IMR-90 (cell line): Measurements from ENCODE around the gene JPT1. TPM values are rescaled to one million over a fixed set of nuclear protein-coding genes. Genes with fewer than 3 reads are reported as not detected.

Experiments used
- ATAC-seq: fragments of 200-7000 bp; cut with Tn5 transposase; 2 replicates; pipeline ENCODE4 v1.9.1; 2020; ENCODE audit warnings: low read depth, mild to moderate bottlenecking, moderate library complexity
- BruUV-seq: library from RNA; stranded (reverse); fragments of 400-500 nt; replicated peaks from 2 replicates; lab custom pipeline; 2021; lab: Mats Ljungman, UMichigan
- CTCF ChIA-PET: fragments of 300-600 bp; formaldehyde crosslinking; extraction: SDS; loops from one replicate; lab custom pipeline; 2021; ENCODE audit warnings: antibody characterized with exemption; lab: Yijun Ruan, JAX
- POLR2A ChIA-PET: fragments of 300-600 bp; sonication (Branson Sonifier 250); formaldehyde crosslinking; loops from one replicate; lab custom pipeline; 2022; ENCODE audit warnings: antibody characterized with exemption; ENCODE audit not compliant: unreplicated experiment; lab: Charles Lee
- DNase-seq: peaks from one replicate; pipeline ENCODE4 v3.0.0; 2013
- H2AFZ ChIP-seq: replicated peaks from 2 replicates; pipeline ENCODE3; 2013; ENCODE audit warnings: low read length, mild to moderate bottlenecking; ENCODE audit not compliant: poor library complexity
- H2AK5ac ChIP-seq: 2 replicates; pipeline ENCODE4 v1.6.1; 2013; ENCODE audit warnings: low read depth, low read length, inconsistent platforms
- H2AK9ac ChIP-seq: replicated peaks from 2 replicates; pipeline ENCODE3; 2013; ENCODE audit warnings: mild to moderate bottlenecking, low read depth, low read length, moderate library complexity; ENCODE audit not compliant: poor library complexity
- H2BK120ac ChIP-seq: 2 replicates; pipeline ENCODE4 v1.6.1; 2013; ENCODE audit warnings: low read depth, low read length, inconsistent platforms
- H2BK15ac ChIP-seq: 3 replicates; pipeline ENCODE4 v1.6.1; 2013; ENCODE audit warnings: low read depth, low read length, inconsistent platforms
- H2BK20ac ChIP-seq: 2 replicates; pipeline ENCODE4 v1.6.1; 2013; ENCODE audit warnings: low read depth, mild to moderate bottlenecking, inconsistent platforms, low read length, moderate library complexity
- H2BK5ac ChIP-seq: 2 replicates; pipeline ENCODE4 v1.6.1; 2013; ENCODE audit warnings: mild to moderate bottlenecking, low read depth, low read length, inconsistent platforms; ENCODE audit not compliant: poor library complexity, severe bottlenecking
- H3K14ac ChIP-seq: replicated peaks from 2 replicates; pipeline ENCODE4 v1.6.1; 2013; ENCODE audit warnings: low read depth, low read length, inconsistent platforms
- H3K18ac ChIP-seq: 2 replicates; pipeline ENCODE4 v1.6.1; 2013; ENCODE audit warnings: low read depth, low read length, control low read depth
- H3K23ac ChIP-seq: 2 replicates; pipeline ENCODE4 v1.6.1; 2013; ENCODE audit warnings: low read depth, low read length, inconsistent platforms
- H3K27ac ChIP-seq: 2 replicates; pipeline ENCODE4 v1.5.1; 2013; ENCODE audit warnings: mild to moderate bottlenecking, control low read depth, low read length; ENCODE audit not compliant: insufficient read depth
- H3K27me3 ChIP-seq: 2 replicates; pipeline ENCODE4 v1.6.1; 2013; ENCODE audit warnings: low read length; ENCODE audit not compliant: control insufficient read depth, insufficient read depth
- H3K36me3 ChIP-seq: 2 replicates; pipeline ENCODE4 v1.6.1; 2013; ENCODE audit warnings: low read length, mixed read lengths; ENCODE audit not compliant: control insufficient read depth, insufficient read depth
- H3K4ac ChIP-seq: 2 replicates; pipeline ENCODE4 v1.6.1; 2013; ENCODE audit warnings: low read depth, low read length, inconsistent platforms
- H3K4me1 ChIP-seq: 2 replicates; pipeline ENCODE4 v1.6.1; 2013; ENCODE audit warnings: low read length, mixed read lengths; ENCODE audit not compliant: control insufficient read depth, insufficient read depth
- H3K4me2 ChIP-seq: 2 replicates; pipeline ENCODE4 v1.6.1; 2013; ENCODE audit warnings: low read depth, mild to moderate bottlenecking, control low read depth, low read length, moderate library complexity
- H3K4me3 ChIP-seq: 2 replicates; pipeline ENCODE4 v1.5.1; 2013; ENCODE audit warnings: low read depth, mild to moderate bottlenecking, control low read depth, low read length, moderate library complexity; ENCODE audit not compliant: insufficient read depth
- H3K56ac ChIP-seq: 2 replicates; pipeline ENCODE4 v1.6.1; 2013; ENCODE audit warnings: low read length, inconsistent platforms; ENCODE audit not compliant: insufficient read depth; ENCODE audit errors: extremely low read depth
- H3K79me1 ChIP-seq, 2 experiments: 2 replicates each; pipeline ENCODE4 v1.6.1; 2013; ENCODE audit warnings: low read length in 2 of 2, inconsistent platforms in 1 of 2, low read depth in 1 of 2
- H3K9ac ChIP-seq: 2 replicates; pipeline ENCODE4 v1.6.1; 2013; ENCODE audit warnings: low read depth, low read length, control low read depth
- H3K9me1 ChIP-seq: 2 replicates; pipeline ENCODE4 v1.6.1; 2013; ENCODE audit warnings: low read length, inconsistent platforms; ENCODE audit not compliant: insufficient read depth
- H3K9me3 ChIP-seq: 2 replicates; pipeline ENCODE4 v1.6.1; 2013; ENCODE audit warnings: low read length; ENCODE audit not compliant: control insufficient read depth, insufficient read depth
- H4K20me1 ChIP-seq: 2 replicates; pipeline ENCODE4 v1.6.1; 2013; ENCODE audit warnings: low read length, inconsistent platforms; ENCODE audit not compliant: insufficient read depth
- H4K5ac ChIP-seq: 2 replicates; pipeline ENCODE4 v1.6.1; 2013; ENCODE audit warnings: mild to moderate bottlenecking, low read depth, low read length, control low read depth
- H4K8ac ChIP-seq, 2 experiments: 2 replicates each; pipeline ENCODE4 v1.6.1; 2013; ENCODE audit warnings: low read depth in 2 of 2, low read length in 2 of 2, control low read depth in 1 of 2, inconsistent platforms in 1 of 2
- H4K91ac ChIP-seq: 2 replicates; pipeline ENCODE4 v1.6.1; 2013; ENCODE audit warnings: low read depth, low read length, inconsistent platforms; ENCODE audit not compliant: insufficient read depth
- CTCF ChIP-seq: conservative IDR thresholded peaks from 2 replicates; pipeline ENCODE4 v1.5.1; 2012; ENCODE audit warnings: mild to moderate bottlenecking, low read depth, low read length, improper control_type of control experiment
- MAFK ChIP-seq: IDR thresholded peaks from 2 replicates; pipeline ENCODE4 v1.6.1; 2012; ENCODE audit warnings: low read depth, low read length, improper control_type of control experiment
- RAD21 ChIP-seq: IDR thresholded peaks from 2 replicates; pipeline ENCODE4 v1.6.1; 2012; ENCODE audit warnings: low read length, improper control_type of control experiment
- SMC3 ChIP-seq: fragments of 150-350 bp; IDR thresholded peaks from 2 replicates; pipeline ENCODE4 v1.6.1; 2016; ENCODE audit warnings: low read depth, mild to moderate bottlenecking, antibody characterized with exemption, low read length, moderate library complexity
- WGBS, 2 experiments: methylation state at CpG; one replicate each; pipeline versions ENCODE4 v1.1.5 to v1.1.7; 2013; ENCODE audit warnings: missing lambda C conversion rate in 2 of 2; ENCODE audit not compliant: insufficient read length in 1 of 2; ENCODE audit errors: extremely low coverage in 2 of 2; 5-methylcytosine and 5-hydroxymethylcytosine counted together
- dilution Hi-C: fragments of 300-500 bp; cut with HindIII; formaldehyde crosslinking; loops from one replicate; pipeline ENCODE4 v1.14.3; 2018; ENCODE audit warnings: low sequenced_read_pairs; ENCODE audit not compliant: unreplicated experiment
- in situ Hi-C: fragments of 300-500 bp; cut with MboI; formaldehyde crosslinking; loops from 3 replicates; pipeline ENCODE4 v1.14.3; 2019; ENCODE audit warnings: low sequenced_read_pairs, inconsistent platforms, mixed read lengths
- intact Hi-C: fragments of 100-400 bp; cut with micrococcal nuclease; formaldehyde crosslinking; loops from 2 replicates; pipeline ENCODE4 v1.10.0; 2022
- polyA plus RNA-seq, 3 experiments: library from polyadenylated mRNA; depleted of rRNA; stranded (reverse); fragments of >200 nt; gene quantifications; 2 replicates each; pipeline ENCODE4 v1.2.3, GENCODE V29; 2012; ENCODE audit warnings: low replicate concordance in 1 of 3
- total RNA-seq: library from RNA; depleted of rRNA; stranded (reverse); fragments of >200 nt; gene quantifications from 2 replicates; pipeline ENCODE4 v1.2.3, GENCODE V29; 2012
- TF ChIP-seq, protein P1 (sequence below): fragments of 150-350 bp; IDR thresholded peaks from 2 replicates; pipeline ENCODE4 v1.6.1; 2016; ENCODE audit warnings: low read depth, mild to moderate bottlenecking, low read length, moderate library complexity, borderline replicate concordance

Gene JPT1
- total and polyA plus RNA-seq, 2 of the 4 experiments (the other 2 are of a cell fraction) = 118 to 272 TPM

GRCh38 chr17:75105126-75106080, 48.9 kb downstream of the JPT1 start:
- Histone ChIP-seq H2AK5ac (no peak overlapping the region), H3K9me1 (0 out of 2 replicates have a peak, but pooled peaks cover 1% of the 10 kb centered on the region), H4K8ac (no peak overlapping the region), H3K4ac (no peak overlapping the region), H2BK20ac (no peak overlapping the region), H3K36me3 (peaks cover 4% of the 10 kb centered on the region; the same call in 1 of the 2 replicates), H4K91ac (no peak overlapping the region), H3K79me1 (peaks cover 4 to 6% of the 10 kb centered on the region in 2 experiments), H3K9ac (no peak overlapping the region), H2AK9ac (no peak overlapping the region), H3K27ac (no peak overlapping the region), H2BK5ac (no peak overlapping the region), H3K56ac (no peak overlapping the region), H2BK120ac (no peak overlapping the region), H3K14ac (no peak overlapping the region), H2BK15ac (no peak overlapping the region), H3K4me1 (0 out of 2 replicates have a peak, but pooled peaks cover 2% of the 10 kb centered on the region), H3K4me2 (no peak overlapping the region), H3K18ac (no peak overlapping the region), H4K20me1 (no peaks in the 10 kb centered on the region; the same call in 1 of the 2 replicates), H3K23ac (no peak overlapping the region), H3K9me3 (no peaks in the 10 kb centered on the region), H2AFZ (no peak overlapping the region), H4K5ac (no peak overlapping the region), H3K4me3 (no peak overlapping the region), H3K27me3 (peaks cover 2% of the 10 kb centered on the region; the same call in 1 of the 2 replicates)
- WGBS, 2 experiments = 62% methylated on average over 5 of the region's 20 CpGs; no CpG with 5 or more reads in 1 of the 2 experiments
- ATAC-seq (peak; percentile 70), DNase-seq (peak; percentile 40)
- POLR2A ChIA-PET = no interaction called here
- dilution Hi-C loops (no loop called here), in situ Hi-C loops (no loop called here), intact Hi-C loops (loop anchor here (5.0 kb wide), 1 partner anchor 33 kb away; no protein-coding TSS in a partner anchor)
- CTCF ChIA-PET = interaction anchor here (0.6 to 2.8 kb wide), 9 partner anchors 9 to 46 kb away, joined by 3 to 17 read pairs (median 4); no protein-coding TSS in a partner anchor
- TF ChIP-seq, protein P1, sequence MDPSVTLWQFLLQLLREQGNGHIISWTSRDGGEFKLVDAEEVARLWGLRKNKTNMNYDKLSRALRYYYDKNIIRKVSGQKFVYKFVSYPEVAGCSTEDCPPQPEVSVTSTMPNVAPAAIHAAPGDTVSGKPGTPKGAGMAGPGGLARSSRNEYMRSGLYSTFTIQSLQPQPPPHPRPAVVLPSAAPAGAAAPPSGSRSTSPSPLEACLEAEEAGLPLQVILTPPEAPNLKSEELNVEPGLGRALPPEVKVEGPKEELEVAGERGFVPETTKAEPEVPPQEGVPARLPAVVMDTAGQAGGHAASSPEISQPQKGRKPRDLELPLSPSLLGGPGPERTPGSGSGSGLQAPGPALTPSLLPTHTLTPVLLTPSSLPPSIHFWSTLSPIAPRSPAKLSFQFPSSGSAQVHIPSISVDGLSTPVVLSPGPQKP = no peak
- no peak for TF ChIP-seq MAFK
- peak; percentile 31 for TF ChIP-seq SMC3
- peak; percentile 55 for TF ChIP-seq RAD21
- TF ChIP-seq CTCF = peak; percentile 65
- BruUV-seq = no TSS peak
